Activated naive CD4-positive, alpha-beta T cell treated with anti-CD3 and anti-CD28 coated beads, Interleukin-2, amount 50 U/mL, for 24 hours (primary cell): Measurements from ENCODE around the gene SMYD2.

Source experiments
- H3K27ac Mint-ChIP-seq: one replicate; pipeline ENCODE4 v1.8.0; 2021; ENCODE audit warnings: mild to moderate bottlenecking, mixed read lengths
- H3K27me3 Mint-ChIP-seq: one replicate; pipeline ENCODE4 v1.8.0; 2021; ENCODE audit warnings: mixed read lengths
- H3K36me3 Mint-ChIP-seq: one replicate; pipeline ENCODE4 v1.8.0; 2021; ENCODE audit warnings: mixed read lengths
- H3K4me1 Mint-ChIP-seq: one replicate; pipeline ENCODE4 v1.8.0; 2021; ENCODE audit warnings: mixed read lengths
- H3K4me3 Mint-ChIP-seq: one replicate; pipeline ENCODE4 v1.8.0; 2021; ENCODE audit warnings: mild to moderate bottlenecking, mixed read lengths
- H3K9me3 Mint-ChIP-seq: one replicate; pipeline ENCODE4 v1.8.0; 2021; ENCODE audit warnings: mixed read lengths

The SMYD2 gene

GRCh38 chr1:214310777-214311690 lies 30.1 kb downstream of the SMYD2 start:
- peak overlapping the region; percentile 77 for H3K4me3 Mint-ChIP-seq
- H3K9me3 Mint-ChIP-seq: no peaks in the 10 kb centered on the region
- H3K36me3 Mint-ChIP-seq: peaks cover 7% of the 10 kb centered on the region
- no peak overlapping the region for H3K27ac Mint-ChIP-seq
- H3K4me1 Mint-ChIP-seq: peaks cover 32% of the 10 kb centered on the region
- no peaks in the 10 kb centered on the region for H3K27me3 Mint-ChIP-seq

DNA sequence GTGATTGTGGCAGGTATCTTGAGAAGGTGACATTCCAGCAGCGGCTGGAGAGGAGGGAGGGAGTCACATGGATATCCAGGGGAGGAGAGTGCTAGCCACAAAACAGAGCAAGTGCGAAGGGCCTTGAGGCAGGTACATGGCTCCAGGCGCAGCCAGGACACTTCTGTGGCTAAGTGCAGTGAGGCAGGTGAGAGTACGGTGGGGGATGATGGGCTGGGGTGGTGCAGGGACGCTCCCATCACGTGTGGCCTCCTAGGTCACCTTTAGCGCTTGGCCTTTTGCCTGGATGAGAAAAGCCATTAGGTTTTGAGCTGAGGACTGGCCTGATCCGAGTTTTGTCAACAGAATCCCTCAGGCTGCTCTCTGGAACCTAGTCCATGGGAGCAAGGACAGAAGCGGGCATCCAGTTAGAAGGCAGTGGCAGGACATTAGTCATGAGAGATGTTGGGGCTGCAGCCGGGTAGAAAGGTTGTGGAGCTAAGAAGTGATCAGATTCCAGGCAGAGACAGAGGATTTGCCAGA lies 31.6 kb downstream of the SMYD2 start:
- no peaks in the 10 kb centered on the region for H3K27me3 Mint-ChIP-seq
- peaks cover 32% of the 10 kb centered on the region for H3K4me1 Mint-ChIP-seq
- peaks cover 10% of the 10 kb centered on the region for H3K36me3 Mint-ChIP-seq
- no peaks in the 10 kb centered on the region for H3K9me3 Mint-ChIP-seq
- H3K27ac Mint-ChIP-seq: no peak overlapping the region
- no peak overlapping the region for H3K4me3 Mint-ChIP-seq

DNA sequence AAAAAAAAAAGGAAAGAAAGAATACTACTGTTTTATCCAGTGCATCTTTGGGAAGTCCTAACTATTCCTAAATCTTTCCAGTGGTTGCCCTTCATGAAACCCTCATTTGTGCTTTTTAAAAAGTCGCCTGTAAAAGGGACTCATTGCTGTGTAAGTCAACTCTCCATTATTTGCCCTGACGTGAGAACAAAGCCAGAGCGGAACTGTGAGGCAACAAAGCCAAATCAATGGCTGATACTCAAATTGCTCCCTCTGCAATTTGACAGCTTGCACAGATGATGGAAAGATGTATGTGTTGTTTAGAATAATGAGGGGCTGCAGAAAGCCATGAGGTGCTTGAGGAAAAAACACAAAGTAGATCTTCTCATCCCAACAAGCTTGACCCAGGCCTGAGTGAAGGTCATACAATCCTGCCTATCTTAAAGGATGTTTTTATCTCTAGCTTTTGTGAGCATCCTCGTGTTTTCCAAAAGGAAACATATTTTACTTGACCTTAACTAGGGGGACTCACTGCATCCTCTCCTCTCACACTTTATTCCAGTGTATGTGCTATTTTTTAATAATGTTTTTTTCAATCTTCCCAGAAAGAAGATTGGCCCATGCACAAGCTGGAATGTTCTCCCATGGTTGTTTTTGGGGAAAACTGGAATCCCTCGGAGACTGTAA lies 33.4 kb downstream of the SMYD2 start:
- Mint-ChIP-seq H3K9me3 (no peaks in the 10 kb centered on the region), H3K36me3 (peaks cover 12% of the 10 kb centered on the region), H3K4me1 (peaks cover 18% of the 10 kb centered on the region), H3K27ac (no peak overlapping the region), H3K4me3 (no peak overlapping the region), H3K27me3 (no peaks in the 10 kb centered on the region)

DNA sequence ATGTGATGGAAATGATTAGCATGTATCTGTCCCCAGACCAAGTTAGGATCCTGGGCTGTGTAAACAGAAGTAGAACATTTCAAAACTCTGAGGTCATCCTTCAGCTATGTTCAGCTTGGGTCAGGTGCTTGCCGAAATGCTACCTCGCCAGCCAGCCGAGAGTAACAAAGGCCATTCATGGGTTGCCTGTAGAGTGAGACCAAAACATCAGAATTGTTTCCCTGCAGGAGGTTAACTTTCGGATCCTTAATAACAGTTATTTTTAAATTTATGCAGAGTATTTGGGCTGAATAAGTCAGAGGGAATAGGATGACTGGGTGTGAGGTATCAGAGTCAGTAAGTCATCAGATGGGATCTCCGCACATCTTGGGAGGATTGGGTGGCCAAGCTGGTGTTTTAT lies 35.6 kb downstream of the SMYD2 start:
- H3K27ac Mint-ChIP-seq: no peak overlapping the region
- H3K4me1 Mint-ChIP-seq: no peaks in the 10 kb centered on the region
- no peak overlapping the region for H3K4me3 Mint-ChIP-seq
- no peaks in the 10 kb centered on the region for H3K27me3 Mint-ChIP-seq
- no peaks in the 10 kb centered on the region for H3K9me3 Mint-ChIP-seq
- peaks cover 16% of the 10 kb centered on the region for H3K36me3 Mint-ChIP-seq

- Mint-ChIP-seq H3K27ac (no peak overlapping the region), H3K4me3 (no peak overlapping the region), H3K36me3 (peaks cover 16% of the 10 kb centered on the region), H3K9me3 (no peaks in the 10 kb centered on the region), H3K4me1 (no peaks in the 10 kb centered on the region), H3K27me3 (no peaks in the 10 kb centered on the region)
Measured at GRCh38 chr1:214317300-214317699, 36.3 kb downstream of the SMYD2 start.

- H3K4me1 Mint-ChIP-seq: no peaks in the 10 kb centered on the region
- H3K4me3 Mint-ChIP-seq: no peak overlapping the region
Measured at GRCh38 chr1:214317734-214318133, 36.8 kb downstream of the SMYD2 start.

GRCh38 chr1:214318356-214318755 lies 37.4 kb downstream of the SMYD2 start:
- Mint-ChIP-seq H3K36me3 (peaks cover 16% of the 10 kb centered on the region), H3K4me3 (no peak overlapping the region)

More at GRCh38 chr1:214317734-214318133, 36.8 kb downstream of the SMYD2 start:
- Mint-ChIP-seq H3K9me3 (no peaks in the 10 kb centered on the region), H3K36me3 (peaks cover 16% of the 10 kb centered on the region), H3K27me3 (no peaks in the 10 kb centered on the region), H3K27ac (no peak overlapping the region)

GRCh38 chr1:214318956-214319736 lies 38.2 kb downstream of the SMYD2 start:
- Mint-ChIP-seq H3K4me3 (no peak overlapping the region), H3K9me3 (no peaks in the 10 kb centered on the region), H3K4me1 (no peaks in the 10 kb centered on the region), H3K27ac (no peak overlapping the region), H3K36me3 (peaks cover 16% of the 10 kb centered on the region), H3K27me3 (no peaks in the 10 kb centered on the region)

More at GRCh38 chr1:214318356-214318755, 37.4 kb downstream of the SMYD2 start:
- Mint-ChIP-seq H3K27me3 (no peaks in the 10 kb centered on the region), H3K27ac (no peak overlapping the region), H3K4me1 (no peaks in the 10 kb centered on the region), H3K9me3 (no peaks in the 10 kb centered on the region)

- H3K36me3 Mint-ChIP-seq: peaks cover 16% of the 10 kb centered on the region
- H3K27ac Mint-ChIP-seq: no peak overlapping the region
- H3K27me3 Mint-ChIP-seq: no peaks in the 10 kb centered on the region
- no peak overlapping the region for H3K4me3 Mint-ChIP-seq
- no peaks in the 10 kb centered on the region for H3K9me3 Mint-ChIP-seq
- H3K4me1 Mint-ChIP-seq: no peaks in the 10 kb centered on the region
Measured at GRCh38 chr1:214319938-214320337, 39.0 kb downstream of the SMYD2 start.

- no peak overlapping the region for H3K4me3 Mint-ChIP-seq
- peaks cover 8% of the 10 kb centered on the region for H3K36me3 Mint-ChIP-seq
- no peaks in the 10 kb centered on the region for H3K27me3 Mint-ChIP-seq
- no peak overlapping the region for H3K27ac Mint-ChIP-seq
- no peaks in the 10 kb centered on the region for H3K4me1 Mint-ChIP-seq
- no peaks in the 10 kb centered on the region for H3K9me3 Mint-ChIP-seq
Measured at GRCh38 chr1:214321705-214322453, 40.9 kb downstream of the SMYD2 start.

DNA sequence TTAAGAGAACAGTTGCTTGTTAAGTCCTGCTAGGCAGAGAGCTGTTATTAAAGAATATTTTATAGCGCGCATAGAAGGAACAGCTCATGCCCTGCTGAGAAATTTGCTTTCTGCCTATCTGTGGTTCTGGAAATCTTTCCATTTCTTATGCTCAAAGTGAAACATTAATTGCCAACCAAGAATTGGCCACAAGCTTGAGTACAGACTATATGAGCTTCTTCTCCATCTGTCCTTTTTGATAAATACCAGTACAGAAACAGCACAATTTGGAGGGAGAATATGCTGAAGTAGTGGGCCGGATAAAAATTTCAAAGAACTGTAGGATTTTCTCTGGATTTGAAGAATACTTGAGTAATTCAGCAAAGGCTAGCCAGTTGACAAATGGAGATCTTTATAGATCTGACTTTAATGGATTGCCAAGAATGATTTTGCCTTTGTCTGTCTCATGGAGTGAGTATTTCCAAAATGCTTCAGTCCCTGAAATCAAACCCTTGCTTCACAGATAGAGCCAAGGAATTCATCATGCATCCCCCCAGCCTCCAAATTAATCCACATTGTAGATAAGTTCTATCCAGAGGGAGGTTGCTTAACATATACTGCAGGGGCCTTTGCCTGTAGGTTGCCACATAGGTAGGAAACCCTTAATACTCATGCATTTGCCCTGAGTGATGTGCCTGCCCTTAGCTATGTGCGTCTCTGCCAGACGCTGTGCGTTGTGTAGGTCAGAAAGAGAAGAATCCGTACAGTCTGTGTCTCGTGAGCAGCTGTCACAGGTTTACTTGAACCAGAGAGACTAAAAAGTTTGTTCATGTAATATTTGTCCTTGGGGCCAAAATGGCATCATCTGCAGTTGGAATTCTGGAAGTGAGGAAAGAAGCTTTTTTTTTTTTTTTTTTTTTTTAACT lies 44.2 kb downstream of the SMYD2 start:
- no peaks in the 10 kb centered on the region for H3K4me1 Mint-ChIP-seq
- no peaks in the 10 kb centered on the region for H3K9me3 Mint-ChIP-seq
- H3K36me3 Mint-ChIP-seq: no peaks in the 10 kb centered on the region
- H3K4me3 Mint-ChIP-seq: no peak overlapping the region
- no peak overlapping the region for H3K27ac Mint-ChIP-seq
- H3K27me3 Mint-ChIP-seq: no peaks in the 10 kb centered on the region

GRCh38 chr1:214326406-214326805 lies 45.4 kb downstream of the SMYD2 start:
- Mint-ChIP-seq H3K36me3 (no peaks in the 10 kb centered on the region), H3K4me1 (no peaks in the 10 kb centered on the region), H3K9me3 (no peaks in the 10 kb centered on the region), H3K4me3 (no peak overlapping the region), H3K27ac (no peak overlapping the region), H3K27me3 (no peaks in the 10 kb centered on the region)

GRCh38 chr1:214327514-214327913 lies 46.6 kb downstream of the SMYD2 start:
- Mint-ChIP-seq H3K27me3 (no peaks in the 10 kb centered on the region), H3K27ac (no peak overlapping the region), H3K4me3 (no peak overlapping the region), H3K4me1 (no peaks in the 10 kb centered on the region), H3K36me3 (peaks cover 3% of the 10 kb centered on the region), H3K9me3 (no peaks in the 10 kb centered on the region)

DNA sequence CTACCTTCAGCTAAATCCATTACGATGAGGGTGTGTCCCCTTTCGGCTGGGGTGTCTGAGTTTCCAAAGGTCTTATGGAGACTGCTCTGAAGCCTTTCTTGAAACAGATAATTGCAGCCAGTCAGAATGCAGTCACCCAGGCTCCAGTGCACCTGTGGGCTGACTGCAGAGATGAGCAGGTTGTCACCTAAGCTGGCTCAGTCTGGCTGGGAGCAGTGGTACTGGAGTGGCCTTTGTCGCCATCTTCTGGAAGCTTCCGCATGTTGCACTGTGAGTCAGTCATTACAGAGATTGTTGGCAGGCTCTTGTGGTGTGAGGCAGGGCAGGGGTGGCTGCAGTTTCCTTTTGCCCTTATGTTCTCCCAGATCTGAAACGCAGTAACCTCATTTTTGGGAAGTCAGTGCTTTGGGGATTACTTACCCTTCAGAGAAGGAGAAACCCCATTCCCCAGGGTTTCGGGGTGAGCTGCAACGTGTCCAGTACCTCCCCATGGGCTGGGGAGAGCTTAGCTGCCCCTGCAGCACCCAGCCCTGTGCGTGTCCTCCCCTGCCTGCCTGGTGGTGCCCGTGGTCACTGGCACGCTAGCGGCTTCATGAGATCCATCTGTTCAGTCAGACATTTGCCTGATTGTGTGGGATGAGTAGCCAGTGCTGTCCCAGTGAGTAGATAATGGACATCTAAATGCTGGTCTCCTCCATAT lies 48.0 kb downstream of the SMYD2 start:
- Mint-ChIP-seq H3K4me3 (no peak overlapping the region), H3K4me1 (no peaks in the 10 kb centered on the region), H3K27ac (no peak overlapping the region), H3K9me3 (no peaks in the 10 kb centered on the region), H3K27me3 (no peaks in the 10 kb centered on the region), H3K36me3 (peaks cover 3% of the 10 kb centered on the region)
